Esophagus (tissue), 2 donors: ENCODE results near the gene ABHD12B. TPM values are rescaled to one million over a fixed set of nuclear protein-coding genes. Genes with fewer than 3 reads are reported as not detected.

Source experiments
- H3K27ac ChIP-seq, 2 donors: one replicate each; pipeline ENCODE4 v1.5.1; 2013; ENCODE audit warnings: low read depth in 2 of 2, mild to moderate bottlenecking in 2 of 2, inconsistent platforms in 1 of 2, low read length in 1 of 2, moderate library complexity in 1 of 2
- H3K27me3 ChIP-seq, 2 donors: one replicate each; pipeline ENCODE4 v1.6.1; 2013; ENCODE audit warnings: low read length in 2 of 2, control low read depth in 1 of 2, mild to moderate bottlenecking in 1 of 2; ENCODE audit not compliant: insufficient read depth in 2 of 2, control insufficient read depth in 1 of 2
- H3K36me3 ChIP-seq, 2 donors: one replicate each; pipeline ENCODE4 v1.6.1; 2013; ENCODE audit warnings: low read length in 1 of 2; ENCODE audit not compliant: control insufficient read depth in 2 of 2, insufficient read depth in 2 of 2
- H3K4me1 ChIP-seq, 2 donors: one replicate each; pipeline ENCODE4 v1.6.1; 2013; ENCODE audit warnings: low read length in 1 of 2; ENCODE audit not compliant: control insufficient read depth in 2 of 2, insufficient read depth in 2 of 2
- H3K4me3 ChIP-seq, 2 donors: one replicate each; pipeline ENCODE4 v1.5.1; 2013; ENCODE audit warnings: low read length in 2 of 2, mild to moderate bottlenecking in 2 of 2, low read depth in 1 of 2, moderate library complexity in 1 of 2
- H3K9me3 ChIP-seq, 2 donors: one replicate each; pipeline ENCODE4 v1.6.1; 2013; ENCODE audit warnings: mild to moderate bottlenecking in 2 of 2, low read depth in 1 of 2, low read length in 1 of 2, moderate library complexity in 1 of 2; ENCODE audit not compliant: control insufficient read depth in 2 of 2, insufficient read depth in 1 of 2
- WGBS, 2 donors: extraction: QIAGEN DNeasy Blood & Tissue Kit; methylation state at CpG; one replicate each; pipeline ENCODE4 v1.1.7; 2013; 5-methylcytosine and 5-hydroxymethylcytosine counted together
- polyA plus RNA-seq, 2 donors: library from polyadenylated mRNA; stranded (reverse); fragments of 200-250 nt; gene quantifications; one replicate each; pipeline ENCODE4 v1.2.3, GENCODE V29; 2013
- donor health status: healthy with polysubstance abuse.
- donor health status: Bipolar disorder and iron deficiency.

The ABHD12B gene
- polyA plus RNA-seq, 2 donors: 0.36 to 0.45 TPM

GRCh38 chr14:50951032-50951431 lies 79.2 kb downstream of the ABHD12B start:
- no peaks in the 10 kb centered on the region for H3K27me3 ChIP-seq
- no peak overlapping the region for H3K4me3 ChIP-seq
- 90 to 95% methylated on average over 6 of the region's 6 CpGs for WGBS, 2 donors
- H3K9me3 ChIP-seq: no peaks in the 10 kb centered on the region
- H3K27ac ChIP-seq: no peak overlapping the region
- no peaks in the 10 kb centered on the region for H3K4me1 ChIP-seq
- no peaks in the 10 kb centered on the region for H3K36me3 ChIP-seq

GRCh38 chr14:50953502-50953901 lies 81.6 kb downstream of the ABHD12B start:
- H3K9me3 ChIP-seq: no peaks in the 10 kb centered on the region
- no peak overlapping the region for H3K27ac ChIP-seq
- no peak overlapping the region for H3K4me3 ChIP-seq
- 86 to 96% methylated on average over 1 of the region's 1 CpG for WGBS, 2 donors
- H3K4me1 ChIP-seq: no peaks in the 10 kb centered on the region
- no peaks in the 10 kb centered on the region for H3K27me3 ChIP-seq
- H3K36me3 ChIP-seq: no peaks in the 10 kb centered on the region

Other genes with a start within 250 kb of the ABHD12B start
- 10 to 100 TPM in 1 of 2 donors, 1 to 10 TPM in 1; 8.6 to 10.0 TPM for gene SAV1, start 203.7 kb upstream of the ABHD12B start, polyA plus RNA-seq
- 1 to 10 TPM; 6.2 to 6.8 TPM for gene NIN, start 40.9 kb upstream of the ABHD12B start, polyA plus RNA-seq
- 10 to 100 TPM; 35.5 to 69.0 TPM for gene PYGL, start 72.4 kb downstream of the ABHD12B start, polyA plus RNA-seq
- under 1 TPM; 0.06 to 0.11 TPM for gene TRIM9, start 223.1 kb downstream of the ABHD12B start, polyA plus RNA-seq